ENCODE data around the gene CYP4B1. TPM values are rescaled to one million over a fixed set of nuclear protein-coding genes. Genes with fewer than 3 reads are reported as not detected.

The CYP4B1 gene
- total and polyA plus RNA-seq, 2 donors (not counting 3 experiments of a cell fraction or from before 2014, with no cell fraction given), result not detected

GRCh38 chr1:46801323-46802055 is 2.6 kb downstream of the CYP4B1 start:
- CTCF ChIA-PET, result interaction anchor here (1.1 kb wide), 1 partner anchor 10 kb away, joined by 3 read pairs; no protein-coding TSS in a partner anchor
- Histone ChIP-seq H3K4me2 (ENCODE audit: insufficient read depth, low read length) (no peak overlapping the region), H3K4me1 (ENCODE audit: control insufficient read depth, extremely low read depth, insufficient read depth, low read length) (no peaks in the 10 kb centered on the region), H3K27me3 (ENCODE audit: control insufficient read depth in 2 of 2, insufficient read depth in 2 of 2, low read length in 2 of 2) (no peaks in the 10 kb centered on the region), H3K79me2 (ENCODE audit: control insufficient read depth, insufficient read depth, low read length) (no peaks in the 10 kb centered on the region), H3K9ac (replicated peaks; ENCODE audit: extremely low read depth, insufficient read depth, low read length) (no peak overlapping the region), H3K9me3 (replicated peaks; ENCODE audit: control insufficient read depth, insufficient read depth, low read length) (no peaks in the 10 kb centered on the region), H3K36me3 (ENCODE audit: control insufficient read depth in 2 of 2, extremely low read depth in 1 of 2, insufficient read depth in 2 of 2, low read length in 2 of 2) (no peaks in the 10 kb centered on the region), H4K20me1 (replicated peaks; ENCODE audit: control insufficient read depth, extremely low read depth, insufficient read depth, low read length) (no peaks in the 10 kb centered on the region), H3K27ac (ENCODE audit: insufficient read depth, low read depth, low read length) (no peak overlapping the region), H3K9me1 (replicated peaks; ENCODE audit: control insufficient read depth, extremely low read depth, insufficient read depth, low read length) (no peaks in the 10 kb centered on the region), H3K4me3 (replicated peaks in 1 of 3; ENCODE audit: insufficient read depth in 1 of 3, low read depth in 1 of 3, low read length in 3 of 3) (no peak overlapping the region), H2AFZ (ENCODE audit: low read depth, low read length) (no peak overlapping the region)
- BruUV-seq (replicated peaks), result no TSS peak
- intact Hi-C loops (cut with micrococcal nuclease), result no loop called here
- dilution Hi-C loops (cut with MboI; ENCODE audit: extremely low pct_ligation_motif_present, low sequenced_read_pairs), result no loop called here
- no peak for FAIRE-seq
- POLR2A ChIA-PET, result no interaction called here
- no peak for DNase-seq (ENCODE audit: low read depth, low spot score)
- no peak for TF ChIP-seq GATA2 (IDR thresholded peaks at IDR 0.05; ENCODE audit: insufficient read depth, insufficient read length, low read depth, low read length)
- no peak for TF ChIP-seq POLR2AphosphoS5 (IDR thresholded peaks at IDR 0.05; ENCODE audit: insufficient read depth, low read depth, low read length)
- TF ChIP-seq CTCF (IDR thresholded peaks at IDR 0.05; ENCODE audit: extremely low read depth in 1 of 2, insufficient read depth in 1 of 2, low read depth in 1 of 2, low read length in 2 of 2), result no peak
- TF ChIP-seq FOS (IDR thresholded peaks at IDR 0.05; ENCODE audit: borderline replicate concordance, insufficient read depth, low read length), result no peak
- TF ChIP-seq MYC (IDR thresholded peaks at IDR 0.05; ENCODE audit: low read depth, low read length), result no peak
- no peak for TF ChIP-seq POLR2A (IDR thresholded peaks at IDR 0.05; ENCODE audit: low read depth, low read length)
